SIG-M5 treated with dmso at 0.1 percent for 504 hours (cell line): ENCODE data around the gene SLC25A4.
A peak's percentile ranks its signal among the peaks of the same experiment; 100 is the strongest.
"Not testable (repeated sequence)": the region's sequence is repeated elsewhere in the genome, so short reads cannot be mapped to it uniquely, and the experiment has no call there.

Experiments
- DNase-seq: peaks from one replicate; lab custom pipeline; 2025; ENCODE audit not compliant: unreplicated experiment; lab: John Stamatoyannopoulos, UW

Gene SLC25A4

GRCh38 chr4:185171373-185172071 is 28.5 kb downstream of the SLC25A4 start:
- DNase-seq: no peak

- no peak for DNase-seq
These were observed 36.4 kb downstream of the SLC25A4 start for GRCh38 chr4:185179488-185179887.

GRCh38 chr4:185182239-185182638 is 39.2 kb downstream of the SLC25A4 start:
- DNase-seq: no peak

DNA sequence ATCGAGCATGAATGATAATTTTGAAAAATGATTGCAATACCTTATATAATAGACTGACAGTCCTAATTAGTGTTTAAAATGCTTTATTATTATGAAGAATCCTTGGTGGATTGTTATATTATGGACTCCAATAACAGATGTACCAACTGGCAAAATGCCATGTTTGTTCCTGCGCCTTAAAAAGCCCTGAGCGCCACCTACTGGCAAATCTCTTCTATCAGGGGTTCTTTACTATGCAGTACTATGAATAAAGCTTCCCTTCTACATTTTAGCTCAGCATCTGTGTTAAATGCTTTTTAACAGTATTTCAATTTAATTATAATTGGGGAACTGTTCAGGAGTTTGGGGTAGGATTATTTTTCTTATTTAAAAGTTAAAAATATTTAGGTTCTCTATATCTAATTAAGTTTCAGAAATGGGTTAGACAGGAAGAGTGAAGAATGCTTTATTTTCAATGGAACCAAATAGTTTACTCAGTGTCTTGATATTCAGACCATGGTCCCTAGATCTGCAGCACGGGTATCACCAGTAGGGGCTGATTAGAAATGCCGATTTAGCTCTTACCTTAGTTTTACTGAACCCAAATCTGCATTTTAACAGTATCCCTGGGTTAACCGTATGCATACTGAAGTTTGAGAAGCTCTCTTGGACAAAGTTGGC is 40.7 kb downstream of the SLC25A4 start:
- peak; percentile 75 for DNase-seq

DNA sequence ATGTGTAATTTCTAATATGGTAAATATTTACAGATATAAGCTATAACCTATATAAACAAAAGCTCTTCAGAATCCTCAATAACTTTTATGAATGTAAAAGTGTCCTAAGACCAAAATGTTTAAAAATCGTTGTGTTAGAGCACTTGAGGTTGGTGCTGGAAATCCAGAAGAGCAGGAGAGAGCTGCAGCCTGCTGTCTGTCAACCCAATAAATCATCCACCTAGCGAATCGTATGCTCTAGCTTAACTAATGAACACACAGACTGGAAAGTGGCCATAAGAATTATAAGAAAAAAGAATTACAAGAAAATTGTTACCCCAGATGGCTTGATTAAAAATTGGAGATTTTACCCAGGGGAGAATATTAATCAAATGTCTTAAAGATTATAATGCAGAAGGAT is 43.7 kb downstream of the SLC25A4 start:
- no peak for DNase-seq

GRCh38 chr4:185189606-185190305 is 46.7 kb downstream of the SLC25A4 start:
- DNase-seq: no peak

GRCh38 chr4:185190306-185190856 is 47.3 kb downstream of the SLC25A4 start:
- no peak for DNase-seq

DNA sequence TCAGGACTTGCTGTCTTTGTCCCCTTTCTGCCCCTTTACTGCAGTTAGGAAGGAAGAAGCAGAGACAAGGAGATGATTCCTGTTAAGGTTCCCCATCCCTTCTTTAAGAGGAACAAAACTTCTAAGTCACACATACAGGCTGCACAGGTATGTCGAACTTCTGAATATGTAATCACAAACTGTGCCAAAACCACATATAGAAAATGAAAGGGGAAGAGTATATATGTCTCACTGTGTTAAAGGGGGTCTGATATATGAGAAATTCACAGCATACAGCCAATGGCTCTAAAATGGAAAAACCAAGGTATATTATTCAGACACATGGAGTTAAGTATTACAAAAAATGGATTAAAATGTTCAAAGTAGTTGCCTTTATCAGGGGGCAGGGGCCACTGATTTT is 49.0 kb downstream of the SLC25A4 start:
- DNase-seq: no peak

DNA sequence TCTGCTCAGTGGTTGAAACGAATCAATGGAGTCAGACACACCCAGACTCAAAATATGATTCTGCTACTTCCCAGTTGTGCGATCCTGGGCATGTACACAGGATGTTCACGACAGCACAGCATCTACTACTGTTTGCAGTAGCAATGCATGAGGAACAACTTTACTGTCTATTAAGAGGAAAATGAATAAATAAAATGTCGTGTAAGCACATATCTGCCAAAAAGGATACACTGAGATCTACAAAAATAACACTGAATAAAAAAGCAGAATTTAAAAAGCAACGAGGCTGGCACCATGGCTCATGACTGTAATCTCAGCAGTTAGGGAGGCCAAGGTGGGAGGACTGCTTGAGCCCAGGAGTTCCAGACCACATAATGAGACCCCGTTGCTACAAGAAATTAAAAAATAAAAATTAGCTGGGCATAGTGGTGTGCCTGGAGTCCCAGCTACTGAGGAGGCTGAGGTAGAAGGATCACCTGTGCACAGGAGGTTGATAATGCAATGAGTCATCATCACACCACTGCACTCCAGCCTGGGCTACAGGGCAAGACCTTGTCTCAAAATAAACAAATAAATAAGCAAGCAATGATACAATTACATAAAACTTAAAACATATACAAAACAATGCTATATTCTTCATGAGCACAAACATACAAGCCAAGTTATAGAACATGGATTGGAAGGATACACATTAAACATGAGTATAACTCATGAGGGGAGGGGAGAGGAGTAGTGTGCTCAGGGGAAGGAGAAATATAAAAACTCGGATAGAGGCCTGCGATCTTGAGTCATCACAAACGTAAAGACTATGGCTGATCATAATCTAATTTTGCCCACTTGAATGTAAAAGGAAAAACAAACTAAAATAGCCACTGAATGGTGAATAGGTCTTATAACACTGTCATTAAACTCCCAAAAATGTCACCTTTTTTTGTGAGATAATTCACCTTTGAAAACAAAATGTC is 52.1 kb downstream of the SLC25A4 start:
- no peak for DNase-seq

DNA sequence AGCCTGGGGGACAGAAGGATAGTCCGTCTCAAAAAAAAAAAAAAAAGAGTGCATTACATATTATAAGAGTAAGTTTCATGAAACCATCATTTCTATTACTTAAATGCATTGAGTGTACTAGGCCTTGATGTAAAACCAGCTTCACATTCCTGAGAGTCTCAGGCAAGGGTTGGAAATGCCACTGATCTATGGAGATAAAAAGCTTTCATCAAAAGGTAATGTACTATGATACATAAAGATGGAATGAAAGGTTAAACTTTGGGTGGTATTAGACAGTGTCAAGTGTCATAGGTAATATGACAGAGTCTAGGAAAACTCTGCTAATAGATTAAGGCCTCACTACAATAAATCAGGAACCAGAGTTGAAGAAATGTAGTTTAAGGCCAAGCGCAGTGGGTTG is 53.4 kb downstream of the SLC25A4 start:
- DNase-seq: no peak

DNA sequence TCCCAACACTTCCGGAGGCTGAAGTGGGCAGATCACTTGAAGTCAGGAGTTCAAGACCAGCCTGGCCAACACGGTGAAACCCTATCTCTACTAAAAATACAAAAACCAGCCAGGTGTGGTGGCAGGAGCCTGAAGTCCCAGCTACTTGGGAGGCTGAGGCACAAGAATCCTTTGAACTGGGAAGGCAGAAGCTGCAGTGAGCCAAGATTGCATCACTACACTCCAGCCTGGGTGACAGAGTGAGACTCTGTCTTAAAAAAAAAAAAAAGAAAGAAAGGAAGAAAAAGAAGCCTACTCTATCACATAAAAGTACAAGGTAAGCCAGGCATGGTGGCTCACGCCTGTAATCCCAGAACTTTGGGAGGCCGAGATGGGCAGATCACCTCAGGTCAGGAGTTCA is 55.1 kb downstream of the SLC25A4 start:
- not testable (repeated sequence) for DNase-seq
